ENCODE measurements around the gene FNDC3B.

DNA sequence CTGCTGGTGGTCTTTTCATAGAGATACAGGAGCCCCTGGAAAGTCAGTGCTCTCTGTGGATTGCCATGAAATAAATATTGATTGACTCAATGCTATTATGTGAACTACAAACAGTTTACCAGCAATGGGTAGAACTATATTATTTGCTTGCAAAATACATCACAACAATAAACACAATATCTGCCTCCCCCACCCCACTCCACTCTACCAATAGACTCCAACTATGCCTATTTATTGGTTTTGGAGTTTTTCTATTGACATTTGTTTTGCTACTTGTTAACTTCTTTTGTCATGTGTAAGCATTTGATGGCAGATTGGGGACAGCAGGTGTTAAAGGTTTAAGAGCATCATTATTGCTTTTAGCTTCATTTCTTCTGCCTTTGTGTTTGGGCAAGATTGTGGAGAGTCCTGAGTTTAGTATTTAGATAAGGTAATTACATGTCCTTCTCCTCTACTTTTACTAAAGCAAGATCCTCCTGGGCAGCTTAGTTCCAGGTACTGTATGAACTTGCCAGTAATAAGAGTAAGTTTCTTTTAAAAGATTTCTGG, 8.3 kb downstream of the FNDC3B start:
- TF ChIP-seq, protein P1, sequence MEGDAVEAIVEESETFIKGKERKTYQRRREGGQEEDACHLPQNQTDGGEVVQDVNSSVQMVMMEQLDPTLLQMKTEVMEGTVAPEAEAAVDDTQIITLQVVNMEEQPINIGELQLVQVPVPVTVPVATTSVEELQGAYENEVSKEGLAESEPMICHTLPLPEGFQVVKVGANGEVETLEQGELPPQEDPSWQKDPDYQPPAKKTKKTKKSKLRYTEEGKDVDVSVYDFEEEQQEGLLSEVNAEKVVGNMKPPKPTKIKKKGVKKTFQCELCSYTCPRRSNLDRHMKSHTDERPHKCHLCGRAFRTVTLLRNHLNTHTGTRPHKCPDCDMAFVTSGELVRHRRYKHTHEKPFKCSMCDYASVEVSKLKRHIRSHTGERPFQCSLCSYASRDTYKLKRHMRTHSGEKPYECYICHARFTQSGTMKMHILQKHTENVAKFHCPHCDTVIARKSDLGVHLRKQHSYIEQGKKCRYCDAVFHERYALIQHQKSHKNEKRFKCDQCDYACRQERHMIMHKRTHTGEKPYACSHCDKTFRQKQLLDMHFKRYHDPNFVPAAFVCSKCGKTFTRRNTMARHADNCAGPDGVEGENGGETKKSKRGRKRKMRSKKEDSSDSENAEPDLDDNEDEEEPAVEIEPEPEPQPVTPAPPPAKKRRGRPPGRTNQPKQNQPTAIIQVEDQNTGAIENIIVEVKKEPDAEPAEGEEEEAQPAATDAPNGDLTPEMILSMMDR (IDR thresholded peaks at IDR 0.05) = no peak
- TF ChIP-seq EZH2 (IDR thresholded peaks at IDR 0.05; ENCODE audit: borderline replicate concordance, insufficient read depth, low read depth, low read length, poor library complexity, severe bottlenecking) = no peak

Data from B cell (primary cell).